A549 (cell line): ENCODE results near the gene TVP23C. TPM values are rescaled to one million over a fixed set of nuclear protein-coding genes. Genes with fewer than 3 reads are reported as not detected.

Experiments
- ATAC-seq, 2 experiments: fragments of 200-7000 bp in 1 of 2; fragments of >200 bp in 1 of 2; cut with Nextera tagmentation in 1 of 2; cut with Tn5 transposase in 1 of 2; 3 replicates each; pipeline versions ENCODE4 v1.8.0 to v1.9.1; 2018 to 2020; ENCODE audit warnings: mild to moderate bottlenecking in 1 of 2, moderate library complexity in 1 of 2
- CTCF ChIA-PET: fragments of 300-600 bp; sonication (Branson Sonifier 250); formaldehyde crosslinking; extraction: SDS; loops from one replicate; lab custom pipeline; 2021; ENCODE audit warnings: antibody characterized with exemption, inconsistent platforms; lab: Yijun Ruan, JAX
- POLR2A ChIA-PET: fragments of 350-600 bp; formaldehyde crosslinking; extraction: SDS; loops from one replicate; lab custom pipeline; 2021; ENCODE audit warnings: antibody characterized with exemption, inconsistent platforms; lab: Yijun Ruan, JAX
- DNase-seq, 2 experiments: peaks; one replicate each; pipeline versions ENCODE4 v3.0.0 to v3.0.0-alpha.2; 2011 to 2016; ENCODE audit warnings: low read depth in 1 of 2, low spot score in 1 of 2
- FAIRE-seq: peaks from 2 replicates; lab custom pipeline; 2011; peaks lifted over from hg19 to GRCh38; lab: Jason Lieb, UNC
- H3K27ac ChIP-seq, 2 experiments: fragments of >200 bp; sonication (Bioruptor Twin); formaldehyde crosslinking; 3 replicates each; pipeline ENCODE4 v1.5.1; 2016 to 2017
- H3K4me1 ChIP-seq: fragments of >200 bp; sonication (Bioruptor Twin); formaldehyde crosslinking; 3 replicates; pipeline ENCODE4 v1.6.1; 2016
- H3K4me2 ChIP-seq: fragments of >200 bp; sonication (Bioruptor Twin); formaldehyde crosslinking; 3 replicates; pipeline ENCODE4 v1.6.1; 2016
- H3K4me3 ChIP-seq: fragments of >200 bp; sonication (Bioruptor Twin); formaldehyde crosslinking; 3 replicates; pipeline ENCODE4 v1.5.1; 2016
- H3K9me3 ChIP-seq: fragments of >200 bp; sonication (Bioruptor Twin); formaldehyde crosslinking; 3 replicates; pipeline ENCODE4 v1.6.1; 2016
- CBX8 ChIP-seq: fragments of 200-600 bp; sonication (generic); IDR thresholded peaks from 2 replicates; pipeline ENCODE4 v1.6.1; 2016
- EHF ChIP-seq: fragments of 250-450 bp; sonication (Bioruptor Pico); IDR thresholded peaks from 2 replicates; pipeline ENCODE4 v1.5.0; 2020; ENCODE audit warnings: mild to moderate bottlenecking
- FOXS1 ChIP-seq: fragments of 250-450 bp; sonication (Bioruptor Pico); IDR thresholded peaks from 2 replicates; pipeline ENCODE4 v1.5.0; 2020; ENCODE audit warnings: mild to moderate bottlenecking, moderate library complexity
- HOXB5 ChIP-seq: fragments of 250-450 bp; sonication (Bioruptor Pico); IDR thresholded peaks from 2 replicates; pipeline ENCODE4 v1.5.0; 2020; ENCODE audit warnings: mild to moderate bottlenecking, moderate library complexity
- KDM5A ChIP-seq: fragments of 200-600 bp; sonication (generic); IDR thresholded peaks from 2 replicates; pipeline ENCODE4 v1.6.1; 2016; ENCODE audit warnings: antibody characterized with exemption, mild to moderate bottlenecking
- MAZ ChIP-seq: fragments of 150-350 bp; IDR thresholded peaks from 2 replicates; pipeline ENCODE4 v1.6.1; 2014; ENCODE audit warnings: antibody characterized with exemption, low read depth, low read length, borderline replicate concordance
- NFE2L2 ChIP-seq: fragments of 150-350 bp; conservative IDR thresholded peaks from 2 replicates; pipeline ENCODE4 v1.6.1; 2014; ENCODE audit warnings: low read length
- RAD21 ChIP-seq, 2 experiments: fragments of >200 bp in 1 of 2; sonication (Bioruptor Twin) in 1 of 2; formaldehyde crosslinking in 1 of 2; IDR thresholded peaks in 1 of 2; conservative IDR thresholded peaks in 1 of 2; 2 replicates in 1 of 2; 3 replicates in 1 of 2; pipeline ENCODE4 v1.6.1; 2012 to 2018; ENCODE audit warnings: inconsistent platforms in 1 of 2
- RARB ChIP-seq: fragments of 250-450 bp; sonication (Bioruptor Pico); IDR thresholded peaks from 2 replicates; pipeline ENCODE4 v1.8.0; 2021; ENCODE audit warnings: mild to moderate bottlenecking, moderate library complexity
- SMC3 ChIP-seq: fragments of >200 bp; sonication (Bioruptor Twin); formaldehyde crosslinking; IDR thresholded peaks from 3 replicates; pipeline ENCODE4 v1.6.1; 2018; ENCODE audit warnings: inconsistent platforms
- SREBF2 ChIP-seq: fragments of 450-650 bp; IDR thresholded peaks from 2 replicates; pipeline ENCODE4 v1.6.1; 2014; ENCODE audit warnings: mild to moderate bottlenecking, moderate library complexity
- ZFP36 ChIP-seq: fragments of 450-650 bp; IDR thresholded peaks from 2 replicates; pipeline ENCODE4 v1.6.1; 2014; ENCODE audit warnings: borderline replicate concordance; ENCODE audit not compliant: partially characterized antibody
- WGBS: methylation state at CpG from one replicate; pipeline ENCODE4 v1.1.6; 2017; ENCODE audit errors: missing lambda C conversion rate; 5-methylcytosine and 5-hydroxymethylcytosine counted together
- polyA plus RNA-seq, 4 experiments: library from polyadenylated mRNA; depleted of rRNA in 3 of 4; stranded (reverse); fragments of >200 nt; fragmentation: RNase III in 1 of 4; extraction: RNeasy Plus Mini Kit Qiagen cat#74134 plus additional on column Dnase treatment in 1 of 4; gene quantifications; 2 replicates in 3 of 4; 3 replicates in 1 of 4; pipeline ENCODE4 v1.2.3, GENCODE V29; 2011 to 2017
- TF ChIP-seq, protein P1 (sequence below): fragments of 450-650 bp; IDR thresholded peaks from 2 replicates; pipeline ENCODE4 v1.6.1; 2014; ENCODE audit warnings: antibody characterized with exemption
- TF ChIP-seq, protein P2 (sequence below): fragments of >200 bp; sonication (Bioruptor Twin); formaldehyde crosslinking; IDR thresholded peaks from 3 replicates; pipeline ENCODE4 v1.5.1; 2016
- TF ChIP-seq, protein P3 (sequence below): fragments of 250-450 bp; sonication (Bioruptor Pico); IDR thresholded peaks from 2 replicates; pipeline ENCODE4 v1.5.0; 2020; ENCODE audit warnings: low read depth, mild to moderate bottlenecking, moderate library complexity
- TF ChIP-seq, protein P4 (sequence below): fragments of >200 bp; sonication (Bioruptor Twin); formaldehyde crosslinking; IDR thresholded peaks from 3 replicates; pipeline ENCODE4 v1.6.1; 2016
- TF ChIP-seq, protein P5 (sequence below): IDR thresholded peaks from 2 replicates; pipeline ENCODE4 v1.6.1; 2012
- TF ChIP-seq, protein P6 (sequence below): fragments of 250-450 bp; sonication (Bioruptor Pico); IDR thresholded peaks from 2 replicates; pipeline ENCODE4 v1.5.0; 2021; ENCODE audit warnings: mild to moderate bottlenecking, moderate library complexity, borderline replicate concordance

Gene TVP23C
- polyA plus RNA-seq, 2 of the 4 experiments (the other 2 are of a cell fraction): 19.9 to 22.7 TPM

DNA sequence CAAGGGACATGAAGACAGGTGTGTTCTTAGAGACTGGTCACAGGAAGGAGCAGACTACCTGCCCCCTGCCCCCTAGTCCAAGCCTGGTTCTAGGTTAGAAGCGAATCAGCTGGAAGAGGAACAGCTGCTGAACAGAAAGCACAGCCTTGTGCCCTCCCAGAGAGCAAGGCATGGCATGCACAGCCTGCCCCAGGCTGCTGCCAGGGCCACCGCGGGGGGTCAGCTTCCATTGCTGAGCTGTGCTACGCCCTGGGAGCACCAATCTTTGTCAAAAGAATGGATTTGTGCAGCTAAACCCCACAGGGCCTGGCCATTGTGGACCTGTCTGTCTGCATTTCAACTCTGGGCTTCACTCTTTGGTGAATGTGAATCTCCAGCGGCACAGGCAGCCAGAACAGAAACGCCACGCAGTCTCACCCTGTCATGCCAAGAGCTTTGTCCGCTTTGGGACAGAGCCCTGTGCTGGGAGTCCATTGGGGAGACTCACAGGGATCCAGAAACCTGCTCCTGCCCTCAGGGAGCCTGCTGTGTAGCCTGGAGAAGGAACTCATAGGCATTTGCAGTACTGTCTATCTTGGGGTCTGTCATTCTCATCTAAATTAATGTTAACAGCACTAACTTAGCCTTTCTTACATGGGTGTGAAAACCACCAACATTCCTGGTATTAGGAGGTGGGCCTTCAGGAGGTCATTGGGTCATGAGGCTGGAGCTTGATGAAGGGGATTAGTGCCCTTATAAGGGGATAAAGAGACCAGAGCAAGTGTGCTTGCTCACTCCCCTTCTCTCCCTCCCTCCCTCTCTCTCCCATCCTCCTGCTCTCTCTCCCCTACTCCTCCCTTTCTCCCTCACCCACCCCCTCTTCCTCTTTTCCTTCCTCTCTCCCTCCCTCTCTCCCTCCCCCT lies 70.2 kb downstream of the TVP23C start:
- FAIRE-seq: no peak
- H3K9me3 ChIP-seq: no peaks in the 10 kb centered on the region
- no peak overlapping the region for H3K4me3 ChIP-seq
- no peak for DNase-seq
- POLR2A ChIA-PET: no interaction called here
- no peak overlapping the region for H3K4me2 ChIP-seq
- H3K4me1 ChIP-seq: no peaks in the 10 kb centered on the region
- 95% methylated on average over 8 of the region's 8 CpGs for WGBS
- ATAC-seq: peak; percentile 19 to 39; a peak in 1 of 6 replicates
- TF ChIP-seq, protein P1, sequence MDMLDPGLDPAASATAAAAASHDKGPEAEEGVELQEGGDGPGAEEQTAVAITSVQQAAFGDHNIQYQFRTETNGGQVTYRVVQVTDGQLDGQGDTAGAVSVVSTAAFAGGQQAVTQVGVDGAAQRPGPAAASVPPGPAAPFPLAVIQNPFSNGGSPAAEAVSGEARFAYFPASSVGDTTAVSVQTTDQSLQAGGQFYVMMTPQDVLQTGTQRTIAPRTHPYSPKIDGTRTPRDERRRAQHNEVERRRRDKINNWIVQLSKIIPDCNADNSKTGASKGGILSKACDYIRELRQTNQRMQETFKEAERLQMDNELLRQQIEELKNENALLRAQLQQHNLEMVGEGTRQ: no peak
- TF ChIP-seq NFE2L2 (no peak), EHF (CRISPR knock-in tag) (no peak), CBX8 (no peak), RARB (CRISPR knock-in tag) (no peak), FOXS1 (CRISPR knock-in tag) (no peak), ZFP36 (no peak)
- TF ChIP-seq, all 56 proteins: peak for 0
- no peak overlapping the region for H3K27ac ChIP-seq
- CTCF ChIA-PET: interaction anchor here (0.9 to 13.8 kb wide), 4 partner anchors 9 to 235 kb away, joined by 3 to 248 read pairs (median 40); no protein-coding TSS in a partner anchor

DNA sequence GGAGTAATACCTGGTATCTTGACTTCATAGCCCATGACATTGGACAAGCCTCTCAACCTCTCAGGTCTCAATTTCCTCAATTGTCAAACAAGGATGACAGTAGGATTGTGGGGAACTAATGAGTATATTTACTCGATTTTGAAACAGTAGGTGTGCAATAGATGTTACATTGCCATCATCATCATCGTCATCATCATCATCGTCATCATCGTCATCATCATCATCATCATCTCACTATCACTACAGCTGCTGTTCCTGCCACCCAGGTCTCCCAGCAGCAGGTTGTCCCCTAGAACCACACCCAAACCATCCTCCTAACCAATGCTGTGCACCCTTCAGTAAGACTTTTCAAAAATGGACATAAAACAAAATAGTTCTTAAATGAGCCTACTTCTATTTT lies 71.1 kb downstream of the TVP23C start:
- POLR2A ChIA-PET: no interaction called here
- H3K9me3 ChIP-seq: no peaks in the 10 kb centered on the region
- no peak overlapping the region for H3K27ac ChIP-seq
- ATAC-seq: no peak
- no peaks in the 10 kb centered on the region for H3K4me1 ChIP-seq
- no peak overlapping the region for H3K4me2 ChIP-seq
- DNase-seq: no peak
- H3K4me3 ChIP-seq: no peak overlapping the region
- TF ChIP-seq HOXB5 (no peak), SREBF2 (no peak), MAZ (no peak), RAD21 (conservative IDR thresholded peaks at IDR 0.05 in 1 of 2, IDR thresholded peaks at IDR 0.05 in 1 of 2) (no peak), SMC3 (no peak), KDM5A (no peak)
- TF ChIP-seq, protein P2, sequence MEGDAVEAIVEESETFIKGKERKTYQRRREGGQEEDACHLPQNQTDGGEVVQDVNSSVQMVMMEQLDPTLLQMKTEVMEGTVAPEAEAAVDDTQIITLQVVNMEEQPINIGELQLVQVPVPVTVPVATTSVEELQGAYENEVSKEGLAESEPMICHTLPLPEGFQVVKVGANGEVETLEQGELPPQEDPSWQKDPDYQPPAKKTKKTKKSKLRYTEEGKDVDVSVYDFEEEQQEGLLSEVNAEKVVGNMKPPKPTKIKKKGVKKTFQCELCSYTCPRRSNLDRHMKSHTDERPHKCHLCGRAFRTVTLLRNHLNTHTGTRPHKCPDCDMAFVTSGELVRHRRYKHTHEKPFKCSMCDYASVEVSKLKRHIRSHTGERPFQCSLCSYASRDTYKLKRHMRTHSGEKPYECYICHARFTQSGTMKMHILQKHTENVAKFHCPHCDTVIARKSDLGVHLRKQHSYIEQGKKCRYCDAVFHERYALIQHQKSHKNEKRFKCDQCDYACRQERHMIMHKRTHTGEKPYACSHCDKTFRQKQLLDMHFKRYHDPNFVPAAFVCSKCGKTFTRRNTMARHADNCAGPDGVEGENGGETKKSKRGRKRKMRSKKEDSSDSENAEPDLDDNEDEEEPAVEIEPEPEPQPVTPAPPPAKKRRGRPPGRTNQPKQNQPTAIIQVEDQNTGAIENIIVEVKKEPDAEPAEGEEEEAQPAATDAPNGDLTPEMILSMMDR: no peak
- TF ChIP-seq, protein P3, sequence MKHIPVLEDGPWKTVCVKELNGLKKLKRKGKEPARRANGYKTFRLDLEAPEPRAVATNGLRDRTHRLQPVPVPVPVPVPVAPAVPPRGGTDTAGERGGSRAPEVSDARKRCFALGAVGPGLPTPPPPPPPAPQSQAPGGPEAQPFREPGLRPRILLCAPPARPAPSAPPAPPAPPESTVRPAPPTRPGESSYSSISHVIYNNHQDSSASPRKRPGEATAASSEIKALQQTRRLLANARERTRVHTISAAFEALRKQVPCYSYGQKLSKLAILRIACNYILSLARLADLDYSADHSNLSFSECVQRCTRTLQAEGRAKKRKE (CRISPR knock-in tag): no peak
- TF ChIP-seq, protein P4, sequence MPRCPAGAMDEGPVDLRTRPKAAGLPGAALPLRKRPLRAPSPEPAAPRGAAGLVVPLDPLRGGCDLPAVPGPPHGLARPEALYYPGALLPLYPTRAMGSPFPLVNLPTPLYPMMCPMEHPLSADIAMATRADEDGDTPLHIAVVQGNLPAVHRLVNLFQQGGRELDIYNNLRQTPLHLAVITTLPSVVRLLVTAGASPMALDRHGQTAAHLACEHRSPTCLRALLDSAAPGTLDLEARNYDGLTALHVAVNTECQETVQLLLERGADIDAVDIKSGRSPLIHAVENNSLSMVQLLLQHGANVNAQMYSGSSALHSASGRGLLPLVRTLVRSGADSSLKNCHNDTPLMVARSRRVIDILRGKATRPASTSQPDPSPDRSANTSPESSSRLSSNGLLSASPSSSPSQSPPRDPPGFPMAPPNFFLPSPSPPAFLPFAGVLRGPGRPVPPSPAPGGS: no peak
- TF ChIP-seq, protein P5, sequence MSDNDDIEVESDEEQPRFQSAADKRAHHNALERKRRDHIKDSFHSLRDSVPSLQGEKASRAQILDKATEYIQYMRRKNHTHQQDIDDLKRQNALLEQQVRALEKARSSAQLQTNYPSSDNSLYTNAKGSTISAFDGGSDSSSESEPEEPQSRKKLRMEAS: no peak
- TF ChIP-seq, protein P6, sequence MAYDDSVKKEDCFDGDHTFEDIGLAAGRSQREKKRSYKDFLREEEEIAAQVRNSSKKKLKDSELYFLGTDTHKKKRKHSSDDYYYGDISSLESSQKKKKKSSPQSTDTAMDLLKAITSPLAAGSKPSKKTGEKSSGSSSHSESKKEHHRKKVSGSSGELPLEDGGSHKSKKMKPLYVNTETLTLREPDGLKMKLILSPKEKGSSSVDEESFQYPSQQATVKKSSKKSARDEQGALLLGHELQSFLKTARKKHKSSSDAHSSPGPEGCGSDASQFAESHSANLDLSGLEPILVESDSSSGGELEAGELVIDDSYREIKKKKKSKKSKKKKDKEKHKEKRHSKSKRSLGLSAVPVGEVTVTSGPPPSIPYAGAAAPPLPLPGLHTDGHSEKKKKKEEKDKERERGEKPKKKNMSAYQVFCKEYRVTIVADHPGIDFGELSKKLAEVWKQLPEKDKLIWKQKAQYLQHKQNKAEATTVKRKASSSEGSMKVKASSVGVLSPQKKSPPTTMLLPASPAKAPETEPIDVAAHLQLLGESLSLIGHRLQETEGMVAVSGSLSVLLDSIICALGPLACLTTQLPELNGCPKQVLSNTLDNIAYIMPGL (CRISPR knock-in tag): no peak
- CTCF ChIA-PET: interaction anchor here (0.9 to 13.8 kb wide), 4 partner anchors 8 to 234 kb away, joined by 3 to 248 read pairs (median 40); no protein-coding TSS in a partner anchor
- no peak for FAIRE-seq
- 93% methylated on average over 4 of the region's 4 CpGs for WGBS
